HEK293T (cell line): ENCODE measurements around the gene CGB1.

Source experiments
- CTBP1 ChIP-seq: fragments of 450-650 bp; IDR thresholded peaks from 2 replicates; pipeline ENCODE4 v1.6.1; 2016; ENCODE audit warnings: borderline replicate concordance
- FOXK2 ChIP-seq: fragments of 450-650 bp; IDR thresholded peaks from 2 replicates; pipeline ENCODE4 v1.6.1; 2016; ENCODE audit warnings: mild to moderate bottlenecking
- SUZ12 ChIP-seq: fragments of 450-650 bp; IDR thresholded peaks from 2 replicates; pipeline ENCODE4 v1.6.1; 2016; ENCODE audit warnings: mild to moderate bottlenecking
- ZNF384 ChIP-seq: fragments of 450-650 bp; IDR thresholded peaks from 2 replicates; pipeline ENCODE4 v1.6.1; 2016

DNA sequence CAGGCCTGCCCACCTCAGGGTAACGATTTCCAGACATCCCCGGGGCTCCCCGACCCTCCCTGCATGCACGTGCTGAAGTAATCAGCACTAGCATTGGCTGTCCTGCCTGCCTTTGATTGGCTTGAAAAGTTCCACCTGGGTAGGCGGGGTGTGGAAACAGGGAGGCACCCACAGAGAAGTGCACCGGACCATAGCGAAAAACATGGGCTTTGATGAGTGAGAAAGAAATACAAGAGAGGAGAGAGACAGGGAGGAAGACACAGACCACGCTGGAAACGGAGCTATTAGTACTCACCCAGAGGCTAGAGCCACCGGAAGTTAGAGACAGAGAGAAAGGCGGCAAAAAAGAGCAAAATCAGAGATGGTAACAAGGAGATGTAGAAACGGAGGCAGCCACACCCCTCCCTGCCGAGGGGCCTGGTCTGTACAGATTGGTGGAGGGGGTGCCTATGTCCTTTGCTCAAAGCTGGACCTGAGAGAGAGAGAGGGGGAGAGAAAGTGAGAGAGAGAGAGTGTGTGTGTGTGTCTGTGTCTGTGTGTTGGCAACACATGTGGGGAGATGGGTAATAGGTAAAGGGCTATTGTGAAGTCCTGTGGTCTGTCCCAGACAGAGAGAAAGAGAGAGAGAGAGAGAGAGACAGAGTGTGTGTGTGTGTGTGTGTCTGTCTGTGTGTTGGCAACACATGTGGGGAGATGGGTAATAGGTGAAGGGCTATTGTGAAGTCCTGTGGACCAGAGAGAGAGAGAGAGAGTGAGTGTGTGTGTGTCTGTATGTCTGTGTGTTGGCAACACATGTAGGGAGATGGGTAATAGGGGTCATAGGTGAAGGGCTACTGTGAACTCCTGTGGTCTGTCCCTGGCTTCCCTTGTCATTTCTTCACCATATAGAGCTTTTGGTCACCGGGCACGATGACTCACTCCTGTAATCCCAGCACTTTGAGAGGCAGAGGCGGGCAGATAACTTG, 15.5 kb downstream of the CGB1 start:
- TF ChIP-seq SUZ12 (no peak), CTBP1 (no peak), FOXK2 (no peak), ZNF384 (no peak)
